SK-N-SH (cell line): Measurements from ENCODE around the gene FAM168A. TPM values are rescaled to one million over a fixed set of nuclear protein-coding genes. Genes with fewer than 3 reads are reported as not detected.

Experiments used
- CTCF ChIA-PET: fragments of 300-600, 350-600 bp; formaldehyde crosslinking; extraction: SDS; loops from one replicate; lab custom pipeline; 2021; lab: Yijun Ruan, JAX
- POLR2A ChIA-PET: fragments of 350-600 bp; sonication (Branson Sonifier 250); formaldehyde crosslinking; extraction: SDS; loops from one replicate; lab custom pipeline; 2020; ENCODE audit warnings: antibody characterized with exemption, inconsistent platforms; lab: Yijun Ruan, JAX
- DNase-seq: peaks from one replicate; pipeline ENCODE4 v3.0.0; 2012
- H2AFZ ChIP-seq: fragments of 200-600 bp; sonication (generic); 2 replicates; pipeline ENCODE4 v1.8.1; 2016; ENCODE audit warnings: antibody characterized with exemption, mild to moderate bottlenecking, low read depth
- H3F3A ChIP-seq: fragments of 200-600 bp; sonication (generic); replicated peaks from 2 replicates; pipeline ENCODE3; 2016; ENCODE audit warnings: antibody characterized with exemption, mild to moderate bottlenecking; ENCODE audit not compliant: insufficient read depth
- H3K27ac ChIP-seq, 2 experiments: fragments of 200-500 bp in 1 of 2; fragments of 200-600 bp in 1 of 2; sonication (Bioruptor generic) in 1 of 2; sonication (generic), shearing (Covaris generic) in 1 of 2; 2 replicates each; pipeline versions ENCODE4 v1.5.1 to v1.6.1; 2014 to 2016; ENCODE audit warnings: low read depth in 2 of 2, inconsistent platforms in 1 of 2, low read length in 1 of 2, mild to moderate bottlenecking in 1 of 2, mixed read lengths in 1 of 2
- H3K27me3 ChIP-seq: fragments of 200-600 bp; sonication (generic), shearing (Covaris generic); 2 replicates; pipeline ENCODE4 v1.6.1; 2016; ENCODE audit warnings: mixed run types; ENCODE audit not compliant: insufficient read depth
- H3K36me3 ChIP-seq, 2 experiments: fragments of 200-500 bp in 1 of 2; fragments of 200-600 bp in 1 of 2; sonication (Bioruptor generic) in 1 of 2; sonication (generic) in 1 of 2; replicated peaks in 1 of 2; 2 replicates each; pipeline versions ENCODE3 to v1.5.1; 2014 to 2016; ENCODE audit warnings: low read length in 1 of 2, mild to moderate bottlenecking in 1 of 2; ENCODE audit not compliant: insufficient read depth in 2 of 2, control insufficient read depth in 1 of 2
- H3K4me1 ChIP-seq, 2 experiments: fragments of 200-500 bp in 1 of 2; fragments of 200-600 bp in 1 of 2; sonication (Bioruptor generic) in 1 of 2; sonication (generic), shearing (Covaris generic) in 1 of 2; 2 replicates each; pipeline versions ENCODE4 v1.5.1 to v1.6.1; 2014 to 2016; ENCODE audit warnings: low read depth in 1 of 2, low read length in 1 of 2, mixed run types in 1 of 2; ENCODE audit not compliant: insufficient read depth in 2 of 2, control insufficient read depth in 1 of 2
- H3K4me2 ChIP-seq: fragments of 200-600 bp; sonication (generic), shearing (Covaris generic); 2 replicates; pipeline ENCODE4 v1.6.1; 2017; ENCODE audit warnings: mixed run types
- H3K4me3 ChIP-seq, 2 experiments: fragments of 200-500 bp in 1 of 2; fragments of 200-600 bp in 1 of 2; sonication (Bioruptor generic) in 1 of 2; sonication (generic), shearing (Covaris generic) in 1 of 2; 2 replicates each; pipeline versions ENCODE4 v1.5.1 to v1.8.1; 2014 to 2016; ENCODE audit warnings: low read depth in 2 of 2, inconsistent platforms in 1 of 2, low read length in 1 of 2, mild to moderate bottlenecking in 1 of 2, mixed read lengths in 1 of 2, moderate library complexity in 1 of 2
- H3K79me2 ChIP-seq: fragments of 200-600 bp; sonication (generic); 2 replicates; pipeline ENCODE4 v1.8.1; 2017; ENCODE audit warnings: mild to moderate bottlenecking; ENCODE audit not compliant: insufficient read depth
- H3K9ac ChIP-seq: fragments of 200-600 bp; sonication (generic); 2 replicates; pipeline ENCODE4 v1.6.1; 2017; ENCODE audit warnings: mixed run types
- H3K9me2 ChIP-seq: fragments of 200-600 bp; sonication (generic); 2 replicates; pipeline ENCODE4 v1.6.1; 2017; ENCODE audit warnings: mixed run types
- H3K9me3 ChIP-seq: fragments of 200-600 bp; sonication (generic); 2 replicates; pipeline ENCODE4 v1.6.1; 2017; ENCODE audit warnings: mixed run types, mild to moderate bottlenecking, moderate library complexity
- H4K20me1 ChIP-seq: fragments of 200-600 bp; sonication (generic); 2 replicates; pipeline ENCODE4 v1.6.1; 2017; ENCODE audit warnings: mild to moderate bottlenecking, mixed run types; ENCODE audit not compliant: insufficient read depth
- EP300 ChIP-seq, 2 experiments: IDR thresholded peaks; 2 replicates each; pipeline versions ENCODE4 v1.4.0 to v1.6.1; 2012; ENCODE audit warnings: borderline replicate concordance in 1 of 2, low read depth in 1 of 2, low read length in 1 of 2
- EZH2phosphoT487 ChIP-seq: fragments of 200-600 bp; sonication (generic); IDR thresholded peaks from 2 replicates; pipeline ENCODE4 v1.6.1; 2017; ENCODE audit warnings: low read depth, mixed run types, mild to moderate bottlenecking, antibody characterized with exemption, moderate library complexity, borderline replicate concordance
- FOSL2 ChIP-seq: IDR thresholded peaks from 2 replicates; pipeline ENCODE4 v1.4.0; 2012; ENCODE audit warnings: low read depth, mild to moderate bottlenecking, moderate library complexity, borderline replicate concordance
- FOXJ3 ChIP-seq: sonication (generic); formaldehyde crosslinking; IDR thresholded peaks from 2 replicates; pipeline ENCODE4 v1.5.1; 2020; ENCODE audit warnings: mild to moderate bottlenecking, missing genetic modification reagents
- FOXM1 ChIP-seq: IDR thresholded peaks from 2 replicates; pipeline ENCODE4 v1.4.0; 2012; ENCODE audit warnings: low read depth, mild to moderate bottlenecking
- GATA2 ChIP-seq: sonication (generic); formaldehyde crosslinking; IDR thresholded peaks from 2 replicates; pipeline ENCODE4 v1.5.0; 2020; ENCODE audit warnings: mild to moderate bottlenecking, missing genetic modification reagents
- IRF3 ChIP-seq: fragments of 150-350 bp; IDR thresholded peaks from 2 replicates; pipeline ENCODE4 v1.6.1; 2016; ENCODE audit warnings: mild to moderate bottlenecking, low read depth, low read length
- MAX ChIP-seq: IDR thresholded peaks from 2 replicates; pipeline ENCODE4 v1.4.0; 2012; ENCODE audit warnings: low read depth
- MEF2A ChIP-seq: IDR thresholded peaks from 2 replicates; pipeline ENCODE4 v1.4.0; 2012; ENCODE audit warnings: low read depth, borderline replicate concordance
- NFIC ChIP-seq: IDR thresholded peaks from 2 replicates; pipeline ENCODE4 v1.4.0; 2012; ENCODE audit warnings: borderline replicate concordance
- NRF1 ChIP-seq: IDR thresholded peaks from 2 replicates; pipeline ENCODE4 v1.6.1; 2012; ENCODE audit warnings: low read depth, mild to moderate bottlenecking, low read length
- POLR2AphosphoS5 ChIP-seq: IDR thresholded peaks from 2 replicates; pipeline ENCODE4 v1.6.1; 2012; ENCODE audit warnings: low read depth, low read length
- RAD21 ChIP-seq: IDR thresholded peaks from 2 replicates; pipeline ENCODE4 v1.6.1; 2012; ENCODE audit warnings: mild to moderate bottlenecking, low read length
- RFX5 ChIP-seq: IDR thresholded peaks from 2 replicates; pipeline ENCODE4 v1.6.1; 2012; ENCODE audit warnings: mild to moderate bottlenecking, improper control_type of control experiment, low read length
- SIN3A ChIP-seq: IDR thresholded peaks from 2 replicates; pipeline ENCODE4 v1.6.1; 2012; ENCODE audit warnings: low read depth, mild to moderate bottlenecking, low read length, moderate library complexity, borderline replicate concordance
- TCF12 ChIP-seq: IDR thresholded peaks from 2 replicates; pipeline ENCODE4 v1.4.0; 2012
- TEAD4 ChIP-seq: IDR thresholded peaks from 2 replicates; pipeline ENCODE4 v1.4.0; 2012; ENCODE audit warnings: mild to moderate bottlenecking, borderline replicate concordance; ENCODE audit not compliant: insufficient read depth
- YY1 ChIP-seq: IDR thresholded peaks from 2 replicates; pipeline ENCODE4 v1.4.0; 2012; ENCODE audit warnings: low read depth, mild to moderate bottlenecking
- ZBTB33 ChIP-seq: IDR thresholded peaks from 2 replicates; pipeline ENCODE4 v1.4.0; 2012; ENCODE audit warnings: low read depth, borderline replicate concordance
- WGBS: methylation state at CpG from one replicate; pipeline ENCODE4 v1.1.6; 2017; ENCODE audit warnings: low lambda C conversion rate; 5-methylcytosine and 5-hydroxymethylcytosine counted together
- polyA plus RNA-seq, 3 experiments: library from polyadenylated mRNA; depleted of rRNA; stranded (reverse); fragments of >200 nt; gene quantifications; 2 replicates each; pipeline ENCODE4 v1.2.3, GENCODE V29; 2012

FAM168A gene
- polyA plus RNA-seq, 1 of the 3 experiments (the other 2 are of a cell fraction) = 17.8 TPM

- peaks cover 7 to 10% of the 10 kb centered on the region in 2 experiments for H3K36me3 ChIP-seq
- no peak overlapping the region for H3K4me2 ChIP-seq
- peaks cover 6% of the 10 kb centered on the region for H3F3A ChIP-seq
- no peak for TF ChIP-seq SIN3A
- no peak for TF ChIP-seq YY1
- no peak for TF ChIP-seq GATA2
- TF ChIP-seq RAD21 = no peak
- no peak for TF ChIP-seq ZBTB33
- TF ChIP-seq FOXM1 = no peak
- no peak for TF ChIP-seq MEF2A
- no peak for TF ChIP-seq TEAD4
- no peak for TF ChIP-seq FOSL2
- no peak for TF ChIP-seq MAX
- no peak for TF ChIP-seq EP300 (IDR thresholded peaks at IDR 0.05; ENCODE audit: borderline replicate concordance in 1 of 2, low read depth in 1 of 2, low read length in 1 of 2)
- no peak for TF ChIP-seq IRF3
- no peak for TF ChIP-seq FOXJ3 (CRISPR knock-in tag)
- TF ChIP-seq NFIC = no peak
- TF ChIP-seq POLR2AphosphoS5 = no peak
- TF ChIP-seq RFX5 = no peak
- TF ChIP-seq TCF12 = no peak
- TF ChIP-seq EZH2phosphoT487 = no peak
- no peak for TF ChIP-seq NRF1
- WGBS = 87% methylated on average over 2 of the region's 2 CpGs
- peaks cover 37% of the 10 kb centered on the region for H3K79me2 ChIP-seq
- H3K4me1 ChIP-seq = peaks cover 12 to 13% of the 10 kb centered on the region in 2 experiments; a peak in 3 of 4 replicates
- no peak overlapping the region for H2AFZ ChIP-seq
- H3K27ac ChIP-seq = no peak overlapping the region
- no peak overlapping the region for H3K9ac ChIP-seq
- no peaks in the 10 kb centered on the region for H3K9me3 ChIP-seq
- H3K27me3 ChIP-seq = no peaks in the 10 kb centered on the region
- POLR2A ChIA-PET = interaction anchor here (0.8 kb wide), 1 partner anchor 35 kb away, joined by 6 read pairs; the partner anchor contains the start of gene FAM168A
- CTCF ChIA-PET = interaction anchor here (0.8 to 1.4 kb wide), 3 partner anchors 24 to 62 kb away, joined by 3 read pairs; no protein-coding TSS in a partner anchor
- no peaks in the 10 kb centered on the region for H3K9me2 ChIP-seq
- no peak for DNase-seq
- H3K4me3 ChIP-seq = no peak overlapping the region
- H4K20me1 ChIP-seq = no peaks in the 10 kb centered on the region
These were observed 34.2 kb downstream of the FAM168A start for GRCh38 chr11:73563539-73564200.
